HG03342 (cell line): ENCODE results near the gene TMEM72.
A peak's percentile ranks its signal among the peaks of the same experiment; 100 is the strongest.

Experiments
- ATAC-seq: cut with Tn5 transposase; IDR thresholded peaks from one replicate; pipeline ENCODE4 v1.9.1; 2021; ENCODE audit warnings: mild to moderate bottlenecking, moderate library complexity; ENCODE audit not compliant: unreplicated experiment

TMEM72 gene

GRCh38 chr10:44951576-44952226 is 40.6 kb downstream of the TMEM72 start:
- no peak for ATAC-seq

- no peak for ATAC-seq
Measured at GRCh38 chr10:44952779-44953231, 41.7 kb downstream of the TMEM72 start.

- ATAC-seq, result no peak
Measured at GRCh38 chr10:44954042-44954441, 42.9 kb downstream of the TMEM72 start.

- ATAC-seq, result no peak
Measured at GRCh38 chr10:44954962-44955361, 43.8 kb downstream of the TMEM72 start.

- no peak for ATAC-seq
Measured at GRCh38 chr10:44955413-44956070, 44.4 kb downstream of the TMEM72 start.

GRCh38 chr10:44956226-44956625 is 45.1 kb downstream of the TMEM72 start:
- ATAC-seq, result no peak

GRCh38 chr10:44956717-44957706 is 45.9 kb downstream of the TMEM72 start:
- ATAC-seq, result no peak

GRCh38 chr10:44958196-44958897 is 47.2 kb downstream of the TMEM72 start:
- no peak for ATAC-seq

GRCh38 chr10:44958898-44959246 is 47.7 kb downstream of the TMEM72 start:
- no peak for ATAC-seq

GRCh38 chr10:44959247-44960087 is 48.3 kb downstream of the TMEM72 start, which contains the start of gene RASSF4:
TSS of gene RASSF4 (plus strand) at chr10:44959802. CDS start at chr10:44970203, 10,401 bp downstream.
- peak; percentile 93 for ATAC-seq

GRCh38 chr10:44960088-44960460 is 48.9 kb downstream of the TMEM72 start:
- ATAC-seq, result no peak

- no peak for ATAC-seq
Measured at GRCh38 chr10:44960482-44961229, 49.5 kb downstream of the TMEM72 start.

GRCh38 chr10:44961230-44961571 is 50.1 kb downstream of the TMEM72 start:
- ATAC-seq, result no peak

GRCh38 chr10:44961931-44962750 is 51.0 kb downstream of the TMEM72 start:
- no peak for ATAC-seq

- ATAC-seq, result no peak
Measured at GRCh38 chr10:44962870-44963738, 52.0 kb downstream of the TMEM72 start.

GRCh38 chr10:44963772-44964633 is 52.9 kb downstream of the TMEM72 start:
- ATAC-seq, result no peak

GRCh38 chr10:44965104-44965503 is 54.0 kb downstream of the TMEM72 start:
- ATAC-seq, result no peak
